HCT116 (cell line): ENCODE data around the gene KATNAL2. TPM values are rescaled to one million over a fixed set of nuclear protein-coding genes. Genes with fewer than 3 reads are reported as not detected.

Source experiments
- ATAC-seq: fragments of 200-7000 bp; cut with Tn5 transposase; 2 replicates; pipeline ENCODE4 v1.9.1; 2020; ENCODE audit warnings: mild to moderate bottlenecking, moderate library complexity
- BruUV-seq: library from RNA; stranded (reverse); fragments of 400-500 nt; replicated peaks from 2 replicates; lab custom pipeline; 2021; lab: Mats Ljungman, UMichigan
- CTCF ChIA-PET: fragments of 300-600 bp; sonication (Branson Sonifier 250); formaldehyde crosslinking; loops from one replicate; lab custom pipeline; 2021; ENCODE audit warnings: antibody characterized with exemption; lab: Charles Lee
- POLR2A ChIA-PET: fragments of 300-600, 350-600 bp; sonication (Branson Sonifier 250); formaldehyde crosslinking; loops from one replicate; lab custom pipeline; 2021; ENCODE audit warnings: antibody characterized with exemption; lab: Charles Lee
- RAD21 ChIA-PET, 2 experiments: fragments of 300-600 bp; sonication (Branson Sonifier 250); formaldehyde crosslinking; loops; one replicate each; lab custom pipeline; 2023; ENCODE audit warnings: low total read pairs in 2 of 2; ENCODE audit not compliant: uncharacterized antibody in 2 of 2, unreplicated experiment in 2 of 2, low non-redundant PET in 1 of 2; lab: Charles Lee
- DNase-seq: peaks from one replicate; pipeline ENCODE4 v3.0.0-alpha.2; 2010; ENCODE audit warnings: low read depth, low spot score
- H2AFZ ChIP-seq: fragments of 200-600 bp; shearing (Covaris generic), sonication (generic); 2 replicates; pipeline ENCODE4 v1.6.1; 2017; ENCODE audit warnings: low read depth, mixed run types, mixed read lengths, antibody characterized with exemption, low read length; ENCODE audit not compliant: poor library complexity, severe bottlenecking
- H3K27ac ChIP-seq: 2 replicates; pipeline ENCODE4 v1.5.1; 2012; ENCODE audit warnings: low read depth, low read length
- H3K27me3 ChIP-seq: fragments of 200-600 bp; sonication (generic); 2 replicates; pipeline ENCODE4 v1.6.1; 2016; ENCODE audit warnings: mixed run types, low read length, mixed read lengths; ENCODE audit not compliant: insufficient read depth
- H3K36me3 ChIP-seq, 2 experiments: fragments of 200-500 bp in 1 of 2; fragments of 200-600 bp in 1 of 2; sonication (Bioruptor generic) in 1 of 2; sonication (generic) in 1 of 2; 2 replicates each; pipeline versions ENCODE4 v1.5.1 to v1.6.1; 2014 to 2016; ENCODE audit warnings: low read length in 2 of 2, inconsistent platforms in 1 of 2, mixed read lengths in 1 of 2, mixed run types in 1 of 2; ENCODE audit not compliant: insufficient read depth in 2 of 2, control insufficient read depth in 1 of 2
- H3K4me1 ChIP-seq, 2 experiments: fragments of 200-600 bp in 1 of 2; sonication (generic) in 1 of 2; 2 replicates each; pipeline versions ENCODE4 v1.5.1 to v1.6.1; 2012 to 2017; ENCODE audit warnings: low read length in 2 of 2, inconsistent platforms in 1 of 2, mild to moderate bottlenecking in 1 of 2, mixed read lengths in 1 of 2, mixed run types in 1 of 2, moderate library complexity in 1 of 2; ENCODE audit not compliant: insufficient read depth in 2 of 2, control insufficient read depth in 1 of 2
- H3K4me2 ChIP-seq: fragments of 200-600 bp; sonication (generic); 2 replicates; pipeline ENCODE4 v1.6.1; 2017; ENCODE audit warnings: mixed run types, low read length, mixed read lengths
- H3K4me3 ChIP-seq, 2 experiments: fragments of 200-600 bp in 1 of 2; sonication (generic) in 1 of 2; replicated peaks in 1 of 2; 2 replicates each; pipeline ENCODE4 v1.5.1; 2011 to 2016; ENCODE audit warnings: low read length in 2 of 2, control low read depth in 1 of 2, low read depth in 1 of 2, mild to moderate bottlenecking in 1 of 2, mixed read lengths in 1 of 2, mixed run types in 1 of 2
- H3K79me2 ChIP-seq: fragments of 200-600 bp; sonication (generic); 2 replicates; pipeline ENCODE4 v1.6.1; 2017; ENCODE audit warnings: mild to moderate bottlenecking, mixed run types, low read length, moderate library complexity, mixed read lengths; ENCODE audit not compliant: insufficient read depth
- H3K9ac ChIP-seq: fragments of 200-600 bp; sonication (generic); 2 replicates; pipeline ENCODE4 v1.6.1; 2016; ENCODE audit warnings: low read length, mixed read lengths
- H3K9me2 ChIP-seq: fragments of 200-600 bp; sonication (generic), shearing (Covaris generic); 2 replicates; pipeline ENCODE4 v1.6.1; 2017; ENCODE audit warnings: mixed run types, mild to moderate bottlenecking, moderate library complexity; ENCODE audit not compliant: insufficient read depth
- H3K9me3 ChIP-seq, 2 experiments: fragments of 200-500 bp in 1 of 2; fragments of 200-600 bp in 1 of 2; sonication (Bioruptor generic) in 1 of 2; sonication (generic) in 1 of 2; 2 replicates each; pipeline ENCODE4 v1.6.1; 2014 to 2017; ENCODE audit warnings: low read length in 2 of 2, mixed read lengths in 2 of 2, inconsistent platforms in 1 of 2, low read depth in 1 of 2, mild to moderate bottlenecking in 1 of 2, mixed run types in 1 of 2, moderate library complexity in 1 of 2; ENCODE audit not compliant: control insufficient read depth in 1 of 2, insufficient read depth in 1 of 2
- H4K20me1 ChIP-seq: fragments of 200-600 bp; sonication (generic), shearing (Covaris generic); 2 replicates; pipeline ENCODE4 v1.6.1; 2017; ENCODE audit warnings: mixed run types, mild to moderate bottlenecking, moderate library complexity; ENCODE audit not compliant: insufficient read depth
- CEBPB ChIP-seq: IDR thresholded peaks from 2 replicates; pipeline ENCODE4 v1.6.1; 2012; ENCODE audit warnings: low read depth
- CTCF ChIP-seq, 3 experiments: fragments of 200-600 bp in 1 of 3; sonication (generic) in 1 of 3; IDR thresholded peaks in 2 of 3; conservative IDR thresholded peaks in 1 of 3; 2 replicates each; pipeline ENCODE4 v1.5.1; 2012 to 2017; ENCODE audit warnings: low read depth in 2 of 3, low read length in 2 of 3, antibody characterized with exemption in 1 of 3, borderline replicate concordance in 1 of 3, control low read depth in 1 of 3, mild to moderate bottlenecking in 1 of 3, mixed read lengths in 1 of 3, mixed run types in 1 of 3, moderate library complexity in 1 of 3; ENCODE audit not compliant: insufficient read depth in 1 of 3
- EZH2phosphoT487 ChIP-seq: fragments of 200-600 bp; IDR thresholded peaks from 2 replicates; pipeline ENCODE4 v1.6.1; 2018; ENCODE audit warnings: antibody characterized with exemption, borderline replicate concordance
- FOSL1 ChIP-seq: IDR thresholded peaks from 2 replicates; pipeline ENCODE4 v1.6.1; 2012; ENCODE audit warnings: low read depth
- RAD21 ChIP-seq: IDR thresholded peaks from 2 replicates; pipeline ENCODE4 v1.6.1; 2012; ENCODE audit warnings: low read depth, mild to moderate bottlenecking
- SP1 ChIP-seq: IDR thresholded peaks from 2 replicates; pipeline ENCODE4 v1.6.1; 2012; ENCODE audit warnings: low read depth
- YY1 ChIP-seq: IDR thresholded peaks from 2 replicates; pipeline ENCODE4 v1.6.1; 2011; ENCODE audit warnings: low read length, low read depth, moderate library complexity, mild to moderate bottlenecking; ENCODE audit not compliant: insufficient replicate concordance; ENCODE audit errors: extremely low read depth
- ZBTB33 ChIP-seq: IDR thresholded peaks from 2 replicates; pipeline ENCODE4 v1.6.1; 2011; ENCODE audit warnings: mild to moderate bottlenecking, low read length, moderate library complexity; ENCODE audit not compliant: insufficient replicate concordance; ENCODE audit errors: extremely low read depth
- ZFX ChIP-seq: fragments of 450-650 bp; IDR thresholded peaks from 2 replicates; pipeline ENCODE4 v1.6.1; 2017
- ZNF274 ChIP-seq: fragments of 200-500 bp; sonication (Bioruptor generic); IDR thresholded peaks from 2 replicates; pipeline ENCODE4 v1.6.1; 2014; ENCODE audit warnings: mild to moderate bottlenecking, low read depth, low read length, inconsistent platforms
- intact Hi-C: fragments of 100-400 bp; cut with micrococcal nuclease; formaldehyde crosslinking; loops from 2 replicates; pipeline ENCODE4 v1.10.0; 2022
- total RNA-seq: library from RNA; stranded (reverse); gene quantifications from one replicate; pipeline ENCODE4 v1.2.1, GENCODE V29; 2021; ENCODE audit not compliant: unreplicated experiment

Gene KATNAL2
- total RNA-seq, 1 experiment from 2014 or later = 2.0 TPM

- no peaks in the 10 kb centered on the region for H3K27me3 ChIP-seq
These were observed 7.9 kb upstream of the KATNAL2 start for GRCh38 chr18:46909497-46909896.

GRCh38 chr18:46910856-46911255 is 6.5 kb upstream of the KATNAL2 start:
- CTCF ChIA-PET = no interaction called here
- BruUV-seq = no TSS peak

More at GRCh38 chr18:46909497-46909896, 7.9 kb upstream of the KATNAL2 start:
- intact Hi-C loops = no loop called here
- Histone ChIP-seq H3K9me2 (no peaks in the 10 kb centered on the region), H3K4me2 (no peak overlapping the region), H3K9ac (no peak overlapping the region), H3K4me1 (no peaks in the 10 kb centered on the region), H3K4me3 (no peak overlapping the region), H3K36me3 (no peaks in the 10 kb centered on the region), H3K9me3 (no peaks in the 10 kb centered on the region), H3K27ac (no peak overlapping the region), H3K79me2 (peaks cover 98% of the 10 kb centered on the region), H2AFZ (no peak overlapping the region), H4K20me1 (no peaks in the 10 kb centered on the region)
- POLR2A ChIA-PET = no interaction called here
- RAD21 ChIA-PET = no interaction called here
- CTCF ChIA-PET = no interaction called here
- ATAC-seq (no peak), DNase-seq (no peak)
- BruUV-seq = no TSS peak
- TF ChIP-seq CEBPB (no peak), RAD21 (no peak), EZH2phosphoT487 (no peak)

More at GRCh38 chr18:46910856-46911255, 6.5 kb upstream of the KATNAL2 start:
- Histone ChIP-seq H3K9ac (no peak overlapping the region), H3K9me2 (no peaks in the 10 kb centered on the region), H2AFZ (no peak overlapping the region), H3K36me3 (no peaks in the 10 kb centered on the region), H4K20me1 (no peaks in the 10 kb centered on the region), H3K4me2 (no peak overlapping the region), H3K27ac (no peak overlapping the region), H3K4me1 (peaks cover under 1% of the 10 kb centered on the region in 2 experiments; a peak in 1 of 4 replicates), H3K79me2 (peaks cover 99% of the 10 kb centered on the region), H3K9me3 (no peaks in the 10 kb centered on the region), H3K4me3 (no peak overlapping the region), H3K27me3 (no peaks in the 10 kb centered on the region)
- no peak for TF ChIP-seq CTCF (IDR thresholded peaks at IDR 0.05 in 2 of 3, conservative IDR thresholded peaks at IDR 0.05 in 1 of 3; ENCODE audit: borderline replicate concordance in 1 of 3, insufficient read depth in 1 of 3, low read depth in 2 of 3, low read length in 2 of 3)
- TF ChIP-seq FOSL1 = no peak
- TF ChIP-seq YY1 = no peak
- no peak for TF ChIP-seq ZBTB33
- TF ChIP-seq ZNF274 = no peak
- TF ChIP-seq CEBPB = no peak
- TF ChIP-seq ZFX = no peak
- TF ChIP-seq EZH2phosphoT487 = no peak
- TF ChIP-seq SP1 = no peak
- POLR2A ChIA-PET = no interaction called here
- DNase-seq (no peak), ATAC-seq (no peak)
- RAD21 ChIA-PET = no interaction called here
- intact Hi-C loops = no loop called here
